Fibroblast of lung (primary cell): ENCODE measurements around the gene DGKG.

Source experiments
- CTCF ChIP-seq, 2 donors: IDR thresholded peaks in 1 of 2; conservative IDR thresholded peaks in 1 of 2; 1 replicate in 1 of 2; 2 replicates in 1 of 2; pipeline ENCODE4 v1.5.1; 2011 to 2012; ENCODE audit warnings: low read length in 2 of 2, control low read depth in 1 of 2, inconsistent platforms in 1 of 2, low read depth in 1 of 2, mild to moderate bottlenecking in 1 of 2
- EZH2 ChIP-seq: IDR thresholded peaks from 2 replicates; pipeline ENCODE4 v1.5.1; 2012; ENCODE audit warnings: low read length, control low read depth, mild to moderate bottlenecking; ENCODE audit errors: missing control alignments

GRCh38 chr3:186246941-186247340 is 115.1 kb downstream of the DGKG start:
- TF ChIP-seq EZH2: no peak
- no peak for TF ChIP-seq CTCF (conservative IDR thresholded peaks at IDR 0.05 in 1 of 2, IDR thresholded peaks at IDR 0.05 in 1 of 2; ENCODE audit: low read depth in 1 of 2, low read length in 2 of 2)
